Measurements from ENCODE around the gene OGFR.

Gene OGFR

GRCh38 chr20:62762801-62763368 lies 41.8 kb upstream of the OGFR start:
- Histone ChIP-seq H3K4me3 (ENCODE audit: low read length) (no peak overlapping the region), H3K27ac (ENCODE audit: low read length) (no peak overlapping the region), H3K9me3 (ENCODE audit: control insufficient read depth, insufficient read depth, low read length) (no peaks in the 10 kb centered on the region), H3K4me1 (ENCODE audit: control insufficient read depth, insufficient read depth, low read length) (no peaks in the 10 kb centered on the region), H3K27me3 (ENCODE audit: control insufficient read depth, insufficient read depth, low read length) (no peaks in the 10 kb centered on the region), H3K36me3 (ENCODE audit: control insufficient read depth, insufficient read depth, low read length) (no peaks in the 10 kb centered on the region)
- WGBS (ENCODE audit: insufficient coverage, insufficient read length), result no CpG with 5 or more reads among the region's 16 CpGs
- DNase-seq (ENCODE audit: low read depth, low spot score), result no peak

GRCh38 chr20:62763404-62763803 lies 41.2 kb upstream of the OGFR start:
- no CpG with 5 or more reads among the region's 4 CpGs for WGBS (ENCODE audit: insufficient coverage, insufficient read length)
- H3K27ac ChIP-seq (ENCODE audit: low read length), result no peak overlapping the region
- no peak overlapping the region for H3K4me3 ChIP-seq (ENCODE audit: low read length)
- H3K36me3 ChIP-seq (ENCODE audit: control insufficient read depth, insufficient read depth, low read length), result no peaks in the 10 kb centered on the region
- H3K4me1 ChIP-seq (ENCODE audit: control insufficient read depth, insufficient read depth, low read length), result no peaks in the 10 kb centered on the region
- H3K27me3 ChIP-seq (ENCODE audit: control insufficient read depth, insufficient read depth, low read length), result no peaks in the 10 kb centered on the region
- DNase-seq (ENCODE audit: low read depth, low spot score), result no peak
- no peaks in the 10 kb centered on the region for H3K9me3 ChIP-seq (ENCODE audit: control insufficient read depth, insufficient read depth, low read length)

GRCh38 chr20:62764156-62764935 lies 40.3 kb upstream of the OGFR start:
- Histone ChIP-seq H3K4me1 (ENCODE audit: control insufficient read depth, insufficient read depth, low read length) (peaks cover 2% of the 10 kb centered on the region; the same call in 1 of the 2 replicates), H3K36me3 (ENCODE audit: control insufficient read depth, insufficient read depth, low read length) (no peaks in the 10 kb centered on the region), H3K9me3 (ENCODE audit: control insufficient read depth, insufficient read depth, low read length) (no peaks in the 10 kb centered on the region), H3K27me3 (ENCODE audit: control insufficient read depth, insufficient read depth, low read length) (no peaks in the 10 kb centered on the region), H3K4me3 (ENCODE audit: low read length) (no peak overlapping the region), H3K27ac (ENCODE audit: low read length) (no peak overlapping the region)
- no peak for DNase-seq (ENCODE audit: low read depth, low spot score)
- no CpG with 5 or more reads among the region's 26 CpGs for WGBS (ENCODE audit: insufficient coverage, insufficient read length)

- H3K4me1 ChIP-seq (ENCODE audit: control insufficient read depth, insufficient read depth, low read length), result peaks cover 2% of the 10 kb centered on the region; the same call in 1 of the 2 replicates
- H3K9me3 ChIP-seq (ENCODE audit: control insufficient read depth, insufficient read depth, low read length), result no peaks in the 10 kb centered on the region
- no CpG with 5 or more reads among the region's 6 CpGs for WGBS (ENCODE audit: insufficient coverage, insufficient read length)
- DNase-seq (ENCODE audit: low read depth, low spot score), result no peak
- H3K27me3 ChIP-seq (ENCODE audit: control insufficient read depth, insufficient read depth, low read length), result no peaks in the 10 kb centered on the region
- no peak overlapping the region for H3K27ac ChIP-seq (ENCODE audit: low read length)
- no peaks in the 10 kb centered on the region for H3K36me3 ChIP-seq (ENCODE audit: control insufficient read depth, insufficient read depth, low read length)
- H3K4me3 ChIP-seq (ENCODE audit: low read length), result no peak overlapping the region
Measured at GRCh38 chr20:62765021-62765420, 39.6 kb upstream of the OGFR start.

GRCh38 chr20:62765432-62766070 lies 39.1 kb upstream of the OGFR start:
- Histone ChIP-seq H3K27me3 (ENCODE audit: control insufficient read depth, insufficient read depth, low read length) (no peaks in the 10 kb centered on the region), H3K4me1 (ENCODE audit: control insufficient read depth, insufficient read depth, low read length) (peaks cover 2% of the 10 kb centered on the region; the same call in 1 of the 2 replicates), H3K27ac (ENCODE audit: low read length) (no peak overlapping the region), H3K4me3 (ENCODE audit: low read length) (no peak overlapping the region), H3K36me3 (ENCODE audit: control insufficient read depth, insufficient read depth, low read length) (no peaks in the 10 kb centered on the region), H3K9me3 (ENCODE audit: control insufficient read depth, insufficient read depth, low read length) (no peaks in the 10 kb centered on the region)
- WGBS (ENCODE audit: insufficient coverage, insufficient read length), result no CpG with 5 or more reads among the region's 15 CpGs
- no peak for DNase-seq (ENCODE audit: low read depth, low spot score)

GRCh38 chr20:62766071-62766450 lies 38.6 kb upstream of the OGFR start:
- Histone ChIP-seq H3K27me3 (ENCODE audit: control insufficient read depth, insufficient read depth, low read length) (no peaks in the 10 kb centered on the region), H3K4me3 (ENCODE audit: low read length) (no peak overlapping the region), H3K4me1 (ENCODE audit: control insufficient read depth, insufficient read depth, low read length) (peaks cover 2% of the 10 kb centered on the region; the same call in 1 of the 2 replicates), H3K36me3 (ENCODE audit: control insufficient read depth, insufficient read depth, low read length) (no peaks in the 10 kb centered on the region), H3K27ac (ENCODE audit: low read length) (no peak overlapping the region), H3K9me3 (ENCODE audit: control insufficient read depth, insufficient read depth, low read length) (no peaks in the 10 kb centered on the region)
- WGBS (ENCODE audit: insufficient coverage, insufficient read length), result no CpG with 5 or more reads among the region's 10 CpGs
- no peak for DNase-seq (ENCODE audit: low read depth, low spot score)

- no peaks in the 10 kb centered on the region for H3K27me3 ChIP-seq (ENCODE audit: control insufficient read depth, insufficient read depth, low read length)
Measured at GRCh38 chr20:62766716-62767115, 37.9 kb upstream of the OGFR start.

GRCh38 chr20:62768234-62768546 lies 36.4 kb upstream of the OGFR start:
- no peak overlapping the region for H3K27ac ChIP-seq (ENCODE audit: low read length)
- no peak overlapping the region for H3K4me3 ChIP-seq (ENCODE audit: low read length)
- peaks cover 2% of the 10 kb centered on the region; the same call in 1 of the 2 replicates for H3K4me1 ChIP-seq (ENCODE audit: control insufficient read depth, insufficient read depth, low read length)
- no CpG with 5 or more reads among the region's 8 CpGs for WGBS (ENCODE audit: insufficient coverage, insufficient read length)
- H3K9me3 ChIP-seq (ENCODE audit: control insufficient read depth, insufficient read depth, low read length), result no peaks in the 10 kb centered on the region
- no peak for DNase-seq (ENCODE audit: low read depth, low spot score)
- no peaks in the 10 kb centered on the region for H3K27me3 ChIP-seq (ENCODE audit: control insufficient read depth, insufficient read depth, low read length)
- H3K36me3 ChIP-seq (ENCODE audit: control insufficient read depth, insufficient read depth, low read length), result no peaks in the 10 kb centered on the region

More at GRCh38 chr20:62766716-62767115, 37.9 kb upstream of the OGFR start:
- H3K27ac ChIP-seq (ENCODE audit: low read length), result no peak overlapping the region
- peaks cover 2% of the 10 kb centered on the region; the same call in 1 of the 2 replicates for H3K4me1 ChIP-seq (ENCODE audit: control insufficient read depth, insufficient read depth, low read length)
- H3K4me3 ChIP-seq (ENCODE audit: low read length), result no peak overlapping the region
- no peaks in the 10 kb centered on the region for H3K36me3 ChIP-seq (ENCODE audit: control insufficient read depth, insufficient read depth, low read length)
- DNase-seq (ENCODE audit: low read depth, low spot score), result no peak
- no peaks in the 10 kb centered on the region for H3K9me3 ChIP-seq (ENCODE audit: control insufficient read depth, insufficient read depth, low read length)
- WGBS (ENCODE audit: insufficient coverage, insufficient read length), result no CpG with 5 or more reads among the region's 16 CpGs

GRCh38 chr20:62768551-62769287 lies 35.9 kb upstream of the OGFR start:
- Histone ChIP-seq H3K27ac (ENCODE audit: low read length) (no peak overlapping the region), H3K36me3 (ENCODE audit: control insufficient read depth, insufficient read depth, low read length) (no peaks in the 10 kb centered on the region), H3K27me3 (ENCODE audit: control insufficient read depth, insufficient read depth, low read length) (no peaks in the 10 kb centered on the region), H3K4me3 (ENCODE audit: low read length) (no peak overlapping the region), H3K9me3 (ENCODE audit: control insufficient read depth, insufficient read depth, low read length) (no peaks in the 10 kb centered on the region), H3K4me1 (ENCODE audit: control insufficient read depth, insufficient read depth, low read length) (peaks cover 2% of the 10 kb centered on the region; the same call in 1 of the 2 replicates)
- DNase-seq (ENCODE audit: low read depth, low spot score), result no peak
- no CpG with 5 or more reads among the region's 21 CpGs for WGBS (ENCODE audit: insufficient coverage, insufficient read length)

GRCh38 chr20:62769346-62770071 lies 35.1 kb upstream of the OGFR start:
- no CpG with 5 or more reads among the region's 16 CpGs for WGBS (ENCODE audit: insufficient coverage, insufficient read length)

More at GRCh38 chr20:62769346-62770071, 35.1 kb upstream of the OGFR start:
- no peak overlapping the region for H3K4me3 ChIP-seq (ENCODE audit: low read length)
- no peak overlapping the region for H3K27ac ChIP-seq (ENCODE audit: low read length)
- H3K36me3 ChIP-seq (ENCODE audit: control insufficient read depth, insufficient read depth, low read length), result no peaks in the 10 kb centered on the region
- DNase-seq (ENCODE audit: low read depth, low spot score), result no peak
- H3K9me3 ChIP-seq (ENCODE audit: control insufficient read depth, insufficient read depth, low read length), result no peaks in the 10 kb centered on the region
- H3K27me3 ChIP-seq (ENCODE audit: control insufficient read depth, insufficient read depth, low read length), result no peaks in the 10 kb centered on the region
- H3K4me1 ChIP-seq (ENCODE audit: control insufficient read depth, insufficient read depth, low read length), result peaks cover 2% of the 10 kb centered on the region; the same call in 1 of the 2 replicates
